Measurements from ENCODE around the gene KRABD2.

GRCh38 chr17:8392274-8392673 is 15.8 kb upstream of the KRABD2 start:
- TF ChIP-seq YY1 (IDR thresholded peaks at IDR 0.05; ENCODE audit: insufficient read depth, insufficient read length) (no peak), ZNF274 (IDR thresholded peaks at IDR 0.05; ENCODE audit: low read depth, low read length) (no peak)

Data from NT2/D1 (cell line).